H1 (cell line): ENCODE data around the gene RIPK4. TPM values are rescaled to one million over a fixed set of nuclear protein-coding genes. Genes with fewer than 3 reads are reported as not detected.

Experiments
- CTCF ChIA-PET: fragments of 300-600 bp; sonication (Branson Sonifier 250); formaldehyde crosslinking; loops from one replicate; lab custom pipeline; 2021; ENCODE audit not compliant: partially characterized antibody; lab: Charles Lee
- POLR2A ChIA-PET: fragments of 300-600 bp; sonication (Branson Sonifier 250); formaldehyde crosslinking; loops from one replicate; lab custom pipeline; 2021; ENCODE audit warnings: inconsistent platforms; ENCODE audit not compliant: partially characterized antibody; lab: Charles Lee
- DNase-seq, 2 experiments: peaks; one replicate each; pipeline versions ENCODE4 v3.0.0 to v3.0.0-alpha.2; 2010 to 2022; ENCODE audit warnings: low spot score in 2 of 2, low read depth in 1 of 2, mixed read lengths in 1 of 2
- FAIRE-seq: peaks from 2 replicates; lab custom pipeline; 2011; peaks lifted over from hg19 to GRCh38; lab: Jason Lieb, UNC
- H2AFZ ChIP-seq: 2 replicates; pipeline ENCODE4 v1.8.1; 2012; ENCODE audit warnings: low read length, inconsistent platforms
- H2AK5ac ChIP-seq: 2 replicates; pipeline ENCODE4 v1.6.1; 2013; ENCODE audit warnings: low read depth, low read length
- H2BK120ac ChIP-seq: replicated peaks from 2 replicates; pipeline ENCODE3; 2013; ENCODE audit warnings: low read depth, low read length, inconsistent platforms
- H2BK12ac ChIP-seq: 2 replicates; pipeline ENCODE4 v1.6.1; 2013; ENCODE audit warnings: low read depth, low read length
- H2BK15ac ChIP-seq: 2 replicates; pipeline ENCODE4 v1.6.1; 2013; ENCODE audit warnings: low read length
- H2BK20ac ChIP-seq: 2 replicates; pipeline ENCODE4 v1.6.1; 2013; ENCODE audit warnings: low read length
- H2BK5ac ChIP-seq: 2 replicates; pipeline ENCODE4 v1.6.1; 2013; ENCODE audit warnings: low read depth, low read length
- H3K14ac ChIP-seq: 2 replicates; pipeline ENCODE4 v1.6.1; 2013; ENCODE audit warnings: inconsistent platforms; ENCODE audit not compliant: insufficient read length
- H3K18ac ChIP-seq: 2 replicates; pipeline ENCODE4 v1.6.1; 2013; ENCODE audit warnings: low read length; ENCODE audit errors: extremely low read depth
- H3K23ac ChIP-seq: 2 replicates; pipeline ENCODE4 v1.6.1; 2013; ENCODE audit warnings: inconsistent platforms; ENCODE audit not compliant: insufficient read length
- H3K23me2 ChIP-seq: 2 replicates; pipeline ENCODE4 v1.6.1; 2013; ENCODE audit warnings: low read depth, low read length
- H3K27ac ChIP-seq: 2 replicates; pipeline ENCODE4 v1.6.1; 2011; ENCODE audit warnings: low read depth, low read length, inconsistent platforms
- H3K27me3 ChIP-seq, 4 experiments: replicated peaks in 1 of 4; 1 replicate in 1 of 4; 2 replicates in 3 of 4; pipeline versions ENCODE4 v1.6.1 to v1.8.1; 2011 to 2013; ENCODE audit warnings: low read length in 3 of 4, mild to moderate bottlenecking in 3 of 4, inconsistent platforms in 2 of 4, mixed read lengths in 2 of 4, moderate library complexity in 1 of 4; ENCODE audit not compliant: control insufficient read depth in 3 of 4, insufficient read depth in 3 of 4; ENCODE audit errors: extremely low read depth in 1 of 4
- H3K36me3 ChIP-seq, 4 experiments: 2 replicates each; pipeline versions ENCODE4 v1.6.1 to v1.8.1; 2011 to 2013; ENCODE audit warnings: mild to moderate bottlenecking in 4 of 4, low read length in 3 of 4, moderate library complexity in 2 of 4, control low read depth in 1 of 4, inconsistent platforms in 1 of 4; ENCODE audit not compliant: insufficient read depth in 4 of 4, control insufficient read depth in 2 of 4
- H3K4ac ChIP-seq: replicated peaks from 2 replicates; pipeline ENCODE3; 2013; ENCODE audit warnings: low read length, low read depth, mixed read lengths, inconsistent platforms; ENCODE audit not compliant: insufficient read length
- H3K4me1 ChIP-seq, 4 experiments: replicated peaks in 1 of 4; 1 replicate in 1 of 4; 2 replicates in 3 of 4; pipeline versions ENCODE4 v1.6.1 to v1.8.1; 2011 to 2013; ENCODE audit warnings: low read length in 3 of 4, inconsistent platforms in 2 of 4, mixed read lengths in 1 of 4; ENCODE audit not compliant: insufficient read depth in 4 of 4, control insufficient read depth in 3 of 4
- H3K4me2 ChIP-seq, 2 experiments: 2 replicates each; pipeline versions ENCODE4 v1.6.1 to v1.8.1; 2011 to 2013; ENCODE audit warnings: low read depth in 2 of 2, low read length in 2 of 2, control low read depth in 1 of 2, inconsistent platforms in 1 of 2, mild to moderate bottlenecking in 1 of 2; ENCODE audit not compliant: insufficient read depth in 1 of 2
- H3K4me3 ChIP-seq, 4 experiments: fragments of 200-600, 300-600 bp in 1 of 4; sonication (generic), shearing (Covaris generic), sonication (Bioruptor Twin) in 1 of 4; 2 replicates each; pipeline versions ENCODE4 v1.5.1 to v1.8.1; 2011 to 2016; ENCODE audit warnings: low read length in 4 of 4, low read depth in 3 of 4, control low read depth in 2 of 4, inconsistent platforms in 2 of 4, mild to moderate bottlenecking in 2 of 4, mixed read lengths in 1 of 4, moderate library complexity in 1 of 4; ENCODE audit not compliant: insufficient read depth in 2 of 4; ENCODE audit errors: extremely low read depth in 1 of 4
- H3K56ac ChIP-seq: replicated peaks from 2 replicates; pipeline ENCODE3; 2013; ENCODE audit warnings: low read depth, mild to moderate bottlenecking, mixed read lengths, low read length, inconsistent platforms; ENCODE audit not compliant: insufficient read length
- H3K79me1 ChIP-seq: 2 replicates; pipeline ENCODE4 v1.6.1; 2013; ENCODE audit warnings: low read depth, low read length, control low read depth
- H3K79me2 ChIP-seq, 2 experiments: 2 replicates each; pipeline versions ENCODE4 v1.6.1 to v1.8.1; 2012 to 2013; ENCODE audit warnings: low read length in 2 of 2, mild to moderate bottlenecking in 2 of 2, inconsistent platforms in 1 of 2; ENCODE audit not compliant: insufficient read depth in 2 of 2, control insufficient read depth in 1 of 2
- H3K9ac ChIP-seq, 4 experiments: replicated peaks in 1 of 4; 1 replicate in 1 of 4; 2 replicates in 3 of 4; pipeline versions ENCODE4 v1.6.1 to v1.8.1; 2011 to 2013; ENCODE audit warnings: low read depth in 3 of 4, low read length in 3 of 4, control low read depth in 2 of 4, mild to moderate bottlenecking in 2 of 4, moderate library complexity in 2 of 4, inconsistent platforms in 1 of 4; ENCODE audit errors: extremely low read depth in 1 of 4
- H3K9me3 ChIP-seq, 2 experiments: 2 replicates each; pipeline versions ENCODE4 v1.6.1 to v1.8.1; 2012 to 2013; ENCODE audit warnings: mild to moderate bottlenecking in 2 of 2, moderate library complexity in 2 of 2, control low read depth in 1 of 2, inconsistent platforms in 1 of 2, low read depth in 1 of 2, low read length in 1 of 2, mixed read lengths in 1 of 2; ENCODE audit not compliant: insufficient read depth in 2 of 2
- H4K20me1 ChIP-seq, 2 experiments: replicated peaks in 1 of 2; 2 replicates each; pipeline versions ENCODE3 to v1.8.1; 2011 to 2013; ENCODE audit warnings: inconsistent platforms in 2 of 2, low read length in 2 of 2, mild to moderate bottlenecking in 1 of 2; ENCODE audit not compliant: insufficient read depth in 2 of 2, control insufficient read depth in 1 of 2
- H4K5ac ChIP-seq: 2 replicates; pipeline ENCODE4 v1.6.1; 2013; ENCODE audit warnings: low read length, low read depth, mixed read lengths, inconsistent platforms; ENCODE audit not compliant: insufficient read length
- H4K8ac ChIP-seq: 2 replicates; pipeline ENCODE4 v1.8.0; 2013; ENCODE audit warnings: mild to moderate bottlenecking, moderate library complexity, low read length, inconsistent platforms; ENCODE audit not compliant: insufficient read depth; ENCODE audit errors: extremely low read depth
- H4K91ac ChIP-seq: replicated peaks from 2 replicates; pipeline ENCODE3; 2013; ENCODE audit warnings: low read length, mixed read lengths, inconsistent platforms; ENCODE audit not compliant: insufficient read length
- CHD2 ChIP-seq: IDR thresholded peaks from 2 replicates; pipeline ENCODE4 v1.6.1; 2012; ENCODE audit warnings: low read length, improper control_type of control experiment
- EZH2 ChIP-seq: fragments of 200-600 bp; sonication (generic); IDR thresholded peaks from 2 replicates; pipeline ENCODE4 v1.7.1; 2012; ENCODE audit warnings: low read depth, mild to moderate bottlenecking, moderate library complexity, low read length, inconsistent platforms; ENCODE audit not compliant: severe bottlenecking
- KDM4A ChIP-seq: IDR thresholded peaks from one replicate; pipeline ENCODE4 v1.7.1; 2012; ENCODE audit warnings: low read depth, mild to moderate bottlenecking, moderate library complexity, low read length, inconsistent platforms; ENCODE audit not compliant: severe bottlenecking
- NANOG ChIP-seq: IDR thresholded peaks from 2 replicates; pipeline ENCODE4 v1.6.1; 2011; ENCODE audit warnings: low read length, low read depth, mild to moderate bottlenecking, inconsistent platforms; ENCODE audit not compliant: insufficient read depth, poor library complexity, severe bottlenecking
- RBBP5 ChIP-seq: IDR thresholded peaks from 2 replicates; pipeline ENCODE4 v1.7.1; 2012; ENCODE audit warnings: low read depth, mild to moderate bottlenecking, inconsistent platforms, low read length, moderate library complexity, borderline replicate concordance
- SIX5 ChIP-seq: IDR thresholded peaks from 2 replicates; pipeline ENCODE4 v1.6.1; 2011; ENCODE audit warnings: mild to moderate bottlenecking, low read depth, low read length
- TEAD4 ChIP-seq: IDR thresholded peaks from 2 replicates; pipeline ENCODE4 v1.6.1; 2012; ENCODE audit warnings: low read depth, low read length, inconsistent platforms, mixed read lengths
- WGBS, 2 experiments: shearing (Covaris generic) in 1 of 2; methylation state at CpG; one replicate each; pipeline versions ENCODE4 v1.1.6 to v1.1.7; 2013 to 2015; ENCODE audit warnings: low lambda C conversion rate in 2 of 2, mixed read lengths in 2 of 2, inconsistent platforms in 1 of 2, low coverage in 1 of 2, missing lambda C conversion rate in 1 of 2; ENCODE audit not compliant: insufficient replicate concordance in 2 of 2, insufficient coverage in 1 of 2, insufficient read length in 1 of 2; ENCODE audit errors: extremely low coverage in 1 of 2, missing lambda C conversion rate in 1 of 2; 5-methylcytosine and 5-hydroxymethylcytosine counted together
- polyA plus RNA-seq, 7 experiments: library from polyadenylated mRNA; depleted of rRNA in 3 of 7; stranded (reverse) in 5 of 7; unstranded in 2 of 7; fragments of >200 nt in 5 of 7; fragments of 200-250 nt in 2 of 7; gene quantifications; 1 replicate in 5 of 7; 2 replicates in 1 of 7; 4 replicates in 1 of 7; pipeline versions ENCODE4 v1.2.1 to v1.2.3, GENCODE V29; 2011 to 2013; ENCODE audit warnings: missing spikeins in 2 of 7, mixed read lengths in 2 of 7
- total RNA-seq: library from RNA; stranded (reverse); fragmentation: NEBNext Ultra II Directional; extraction: Animal tissue kit (Norgen Biotek cat#: 25700); gene quantifications from 2 replicates; pipeline ENCODE4 v1.2.1, GENCODE V29; 2021
- TF ChIP-seq, protein P1 (sequence below), 3 experiments: IDR thresholded peaks; 1 replicate in 2 of 3; 2 replicates in 1 of 3; pipeline versions ENCODE4 v1.5.1 to v1.6.1; 2011; ENCODE audit warnings: low read length in 3 of 3, mild to moderate bottlenecking in 3 of 3, inconsistent platforms in 2 of 3, low read depth in 1 of 3, moderate library complexity in 1 of 3; ENCODE audit not compliant: insufficient read depth in 1 of 3; ENCODE audit errors: control extremely low read depth in 1 of 3

RIPK4 gene
- total and polyA plus RNA-seq, 2 of the 8 experiments (the other 6 are each of a cell fraction or from before 2014, with no cell fraction given), result 2.7 to 5.6 TPM

- no peak overlapping the region for H2AFZ ChIP-seq
- no peak overlapping the region for H2AK5ac ChIP-seq
- H3K4me1 ChIP-seq, result peaks cover 2 to 12% (median 5%) of the 10 kb centered on the region in 4 experiments; a peak in 5 of 7 replicates
- H2BK20ac ChIP-seq, result no peak overlapping the region
- H3K9me3 ChIP-seq, result no peaks in the 10 kb centered on the region
- POLR2A ChIA-PET, result interaction anchor here (0.6 to 1.2 kb wide), 5 partner anchors 9 to 166 kb away, joined by 3 to 10 read pairs (median 3); no protein-coding TSS in a partner anchor
- no peaks in the 10 kb centered on the region for H3K79me2 ChIP-seq
- no peaks in the 10 kb centered on the region for H3K36me3 ChIP-seq
- CTCF ChIA-PET, result interaction anchor here (0.6 to 6.3 kb wide), 22 partner anchors 8 to 167 kb away, joined by 3 to 82 read pairs (median 4); no protein-coding TSS in a partner anchor
- no peak overlapping the region for H3K14ac ChIP-seq
- no peak overlapping the region for H3K9ac ChIP-seq
- no peak overlapping the region for H3K23ac ChIP-seq
- H3K79me1 ChIP-seq, result no peaks in the 10 kb centered on the region
- H3K4ac ChIP-seq, result no peak overlapping the region
- H3K4me3 ChIP-seq, result peak overlapping the region in 1 of 4 experiments; percentile 50; a peak in 4 of 8 replicates
- no peak overlapping the region for H4K91ac ChIP-seq
- peak overlapping the region; percentile 48 to 67; a peak in 3 of 4 replicates for H3K4me2 ChIP-seq
- no peak overlapping the region for H4K8ac ChIP-seq
- no peaks in the 10 kb centered on the region for H4K20me1 ChIP-seq
- no peaks in the 10 kb centered on the region for H3K23me2 ChIP-seq
- no peak overlapping the region; the same call in 1 of the 2 replicates for H3K27ac ChIP-seq
- H2BK120ac ChIP-seq, result no peak overlapping the region
- no peak overlapping the region for H3K56ac ChIP-seq
- H2BK12ac ChIP-seq, result no peak overlapping the region
- no peak overlapping the region for H2BK5ac ChIP-seq
- no peak overlapping the region for H2BK15ac ChIP-seq
- H4K5ac ChIP-seq, result no peak overlapping the region
- FAIRE-seq, result no peak
- 16% methylated on average over 45 of the region's 45 CpGs; no CpG with 5 or more reads in 1 of the 2 experiments for WGBS, 2 experiments
- peaks cover 0 to 3% (median under 1%) of the 10 kb centered on the region in 4 experiments; a peak in 4 of 7 replicates for H3K27me3 ChIP-seq
- peak; percentile 79 to 97 for DNase-seq
- no peak overlapping the region for H3K18ac ChIP-seq
- no peak for TF ChIP-seq CHD2
- TF ChIP-seq EZH2, result no peak
- peak; percentile 7 for TF ChIP-seq NANOG
- no peak for TF ChIP-seq SIX5
- TF ChIP-seq, protein P1, sequence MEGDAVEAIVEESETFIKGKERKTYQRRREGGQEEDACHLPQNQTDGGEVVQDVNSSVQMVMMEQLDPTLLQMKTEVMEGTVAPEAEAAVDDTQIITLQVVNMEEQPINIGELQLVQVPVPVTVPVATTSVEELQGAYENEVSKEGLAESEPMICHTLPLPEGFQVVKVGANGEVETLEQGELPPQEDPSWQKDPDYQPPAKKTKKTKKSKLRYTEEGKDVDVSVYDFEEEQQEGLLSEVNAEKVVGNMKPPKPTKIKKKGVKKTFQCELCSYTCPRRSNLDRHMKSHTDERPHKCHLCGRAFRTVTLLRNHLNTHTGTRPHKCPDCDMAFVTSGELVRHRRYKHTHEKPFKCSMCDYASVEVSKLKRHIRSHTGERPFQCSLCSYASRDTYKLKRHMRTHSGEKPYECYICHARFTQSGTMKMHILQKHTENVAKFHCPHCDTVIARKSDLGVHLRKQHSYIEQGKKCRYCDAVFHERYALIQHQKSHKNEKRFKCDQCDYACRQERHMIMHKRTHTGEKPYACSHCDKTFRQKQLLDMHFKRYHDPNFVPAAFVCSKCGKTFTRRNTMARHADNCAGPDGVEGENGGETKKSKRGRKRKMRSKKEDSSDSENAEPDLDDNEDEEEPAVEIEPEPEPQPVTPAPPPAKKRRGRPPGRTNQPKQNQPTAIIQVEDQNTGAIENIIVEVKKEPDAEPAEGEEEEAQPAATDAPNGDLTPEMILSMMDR (IDR thresholded peaks at IDR 0.05; ENCODE audit: control extremely low read depth in 1 of 3, insufficient read depth in 1 of 3, low read depth in 1 of 3, low read length in 3 of 3), result peak; percentile 81 to 90 (median 86)
- peak; percentile 46 for TF ChIP-seq KDM4A
- TF ChIP-seq TEAD4, result no peak
- 0 out of 2 replicates have a peak, but pooled peaks have one; percentile 44 for TF ChIP-seq RBBP5
Measured at GRCh38 chr21:41777951-41778815, 11.3 kb upstream of the RIPK4 start.
